Ishikawa (cell line): ENCODE measurements around the gene FGD1.

ENCODE experiments used
- CEBPB ChIP-seq: IDR thresholded peaks from 2 replicates; pipeline ENCODE4 v1.6.1; 2012
- CREB1 ChIP-seq: IDR thresholded peaks from 2 replicates; pipeline ENCODE4 v1.6.1; 2012; ENCODE audit warnings: low read depth
- EP300 ChIP-seq: IDR thresholded peaks from 2 replicates; pipeline ENCODE4 v1.6.1; 2012; ENCODE audit warnings: borderline replicate concordance
- RAD21 ChIP-seq: IDR thresholded peaks from 2 replicates; pipeline ENCODE4 v1.6.1; 2012; ENCODE audit warnings: low read depth
- REST ChIP-seq: IDR thresholded peaks from 2 replicates; pipeline ENCODE4 v1.6.1; 2012; ENCODE audit warnings: low read depth, mild to moderate bottlenecking
- TAF1 ChIP-seq: IDR thresholded peaks from 2 replicates; pipeline ENCODE4 v1.6.1; 2012; ENCODE audit warnings: low read depth, mild to moderate bottlenecking
- TCF12 ChIP-seq: IDR thresholded peaks from 2 replicates; pipeline ENCODE4 v1.6.1; 2012; ENCODE audit warnings: low read depth
- TEAD4 ChIP-seq: IDR thresholded peaks from 2 replicates; pipeline ENCODE4 v1.6.1; 2012
- USF1 ChIP-seq: IDR thresholded peaks from 2 replicates; pipeline ENCODE4 v1.6.1; 2012
- YY1 ChIP-seq: IDR thresholded peaks from 2 replicates; pipeline ENCODE4 v1.6.1; 2012; ENCODE audit warnings: low read depth

- no peak for TF ChIP-seq CREB1
- TF ChIP-seq REST: no peak
- no peak for TF ChIP-seq EP300
- no peak for TF ChIP-seq TEAD4
- TF ChIP-seq YY1: no peak
- no peak for TF ChIP-seq RAD21
- no peak for TF ChIP-seq CEBPB
- TF ChIP-seq TAF1: no peak
- no peak for TF ChIP-seq USF1
- TF ChIP-seq TCF12: no peak
Measured at GRCh38 chrX:54407266-54407665, 88.8 kb downstream of the FGD1 start.
